ENCODE data around the gene IL19.
"Not testable (repeated sequence)": the region's sequence is repeated elsewhere in the genome, so short reads cannot be mapped to it uniquely, and the experiment has no call there.

Gene IL19

GRCh38 chr1:206757524-206758266, 12.9 kb upstream of the IL19 start:
- no peaks in the 10 kb centered on the region for H3K79me2 ChIP-seq (ENCODE audit: insufficient read depth, low read length)
- peak overlapping the region; percentile 46 for H2AFZ ChIP-seq (ENCODE audit: low read depth, low read length)
- H3K27me3 ChIP-seq (ENCODE audit: insufficient read depth, low read length, poor library complexity), result no peaks in the 10 kb centered on the region
- H3K9ac ChIP-seq (ENCODE audit: low read depth, low read length), result peak overlapping the region; percentile 67
- no peaks in the 10 kb centered on the region for H4K20me1 ChIP-seq (ENCODE audit: insufficient read depth, low read length)
- H3K9me3 ChIP-seq (ENCODE audit: insufficient read depth, low read length, severe bottlenecking), result no peaks in the 10 kb centered on the region
- peak; percentile 71 for DNase-seq
- peak; percentile 95 for ATAC-seq (ENCODE audit: insufficient read depth, low read depth)
- peak overlapping the region in 1 of 2 experiments; percentile 38; a peak in 3 of 4 replicates for H3K4me3 ChIP-seq (ENCODE audit: low read depth in 1 of 2, low read length in 2 of 2)
- TF ChIP-seq EZH2 (IDR thresholded peaks at IDR 0.05; ENCODE audit: borderline replicate concordance, low read depth, low read length, severe bottlenecking) (no peak), CTCF (IDR thresholded peaks at IDR 0.05; ENCODE audit: borderline replicate concordance, extremely low read depth, low read length, poor library complexity, severe bottlenecking) (no peak)
- H3K36me3 ChIP-seq (ENCODE audit: insufficient read depth, low read length), result no peaks in the 10 kb centered on the region
- peak overlapping the region; percentile 53 for H3K4me2 ChIP-seq (ENCODE audit: insufficient read depth, low read length)
- peaks cover 39% of the 10 kb centered on the region for H3K4me1 ChIP-seq (ENCODE audit: insufficient read depth, low read length)
- peak overlapping the region; percentile 97 for H3K27ac ChIP-seq (ENCODE audit: low read length)

GRCh38 chr1:206760590-206760989, 10.0 kb upstream of the IL19 start:
- Histone ChIP-seq H3K27me3 (ENCODE audit: insufficient read depth, low read length, poor library complexity) (no peaks in the 10 kb centered on the region), H4K20me1 (ENCODE audit: insufficient read depth, low read length) (no peaks in the 10 kb centered on the region), H3K9me3 (ENCODE audit: insufficient read depth, low read length, severe bottlenecking) (no peaks in the 10 kb centered on the region), H3K36me3 (ENCODE audit: insufficient read depth, low read length) (no peaks in the 10 kb centered on the region), H3K4me2 (ENCODE audit: insufficient read depth, low read length) (no peak overlapping the region), H2AFZ (ENCODE audit: low read depth, low read length) (no peak overlapping the region), H3K27ac (ENCODE audit: low read length) (no peak overlapping the region; the same call in 1 of the 2 replicates), H3K9ac (ENCODE audit: low read depth, low read length) (no peak overlapping the region), H3K4me1 (ENCODE audit: insufficient read depth, low read length) (peaks cover 55% of the 10 kb centered on the region), H3K79me2 (ENCODE audit: insufficient read depth, low read length) (no peaks in the 10 kb centered on the region), H3K4me3 (ENCODE audit: low read depth in 1 of 2, low read length in 2 of 2) (no peak overlapping the region)
- no peak for TF ChIP-seq EZH2 (IDR thresholded peaks at IDR 0.05; ENCODE audit: borderline replicate concordance, low read depth, low read length, severe bottlenecking)
- TF ChIP-seq CTCF (IDR thresholded peaks at IDR 0.05; ENCODE audit: borderline replicate concordance, extremely low read depth, low read length, poor library complexity, severe bottlenecking), result no peak
- no peak for ATAC-seq (ENCODE audit: insufficient read depth, low read depth)
- no peak for DNase-seq

- no peaks in the 10 kb centered on the region for H3K79me2 ChIP-seq (ENCODE audit: insufficient read depth, low read length)
- no peak for ATAC-seq (ENCODE audit: insufficient read depth, low read depth)
- peaks cover 56% of the 10 kb centered on the region for H3K4me1 ChIP-seq (ENCODE audit: insufficient read depth, low read length)
- H3K4me2 ChIP-seq (ENCODE audit: insufficient read depth, low read length), result no peak overlapping the region
- no peak overlapping the region for H3K4me3 ChIP-seq (ENCODE audit: low read depth in 1 of 2, low read length in 2 of 2)
- peak overlapping the region; percentile 16; the same call in 1 of the 2 replicates for H3K27ac ChIP-seq (ENCODE audit: low read length)
- no peaks in the 10 kb centered on the region for H3K9me3 ChIP-seq (ENCODE audit: insufficient read depth, low read length, severe bottlenecking)
- H3K36me3 ChIP-seq (ENCODE audit: insufficient read depth, low read length), result no peaks in the 10 kb centered on the region
- no peak overlapping the region for H3K9ac ChIP-seq (ENCODE audit: low read depth, low read length)
- H2AFZ ChIP-seq (ENCODE audit: low read depth, low read length), result no peak overlapping the region
- no peaks in the 10 kb centered on the region for H3K27me3 ChIP-seq (ENCODE audit: insufficient read depth, low read length, poor library complexity)
- DNase-seq, result no peak
- no peaks in the 10 kb centered on the region for H4K20me1 ChIP-seq (ENCODE audit: insufficient read depth, low read length)
- no peak for TF ChIP-seq EZH2 (IDR thresholded peaks at IDR 0.05; ENCODE audit: borderline replicate concordance, low read depth, low read length, severe bottlenecking)
- TF ChIP-seq CTCF (IDR thresholded peaks at IDR 0.05; ENCODE audit: borderline replicate concordance, extremely low read depth, low read length, poor library complexity, severe bottlenecking), result no peak
Observed at GRCh38 chr1:206761159-206761768, 9.3 kb upstream of the IL19 start.

GRCh38 chr1:206762741-206763364, 7.7 kb upstream of the IL19 start:
- H3K27ac ChIP-seq (ENCODE audit: low read length); H3K4me2 ChIP-seq (ENCODE audit: insufficient read depth, low read length); H3K4me3 ChIP-seq (ENCODE audit: low read depth in 1 of 2, low read length in 2 of 2); H3K9ac ChIP-seq (ENCODE audit: low read depth, low read length); H4K20me1 ChIP-seq (ENCODE audit: insufficient read depth, low read length); H2AFZ ChIP-seq (ENCODE audit: low read depth, low read length); H3K79me2 ChIP-seq (ENCODE audit: insufficient read depth, low read length); H3K9me3 ChIP-seq (ENCODE audit: insufficient read depth, low read length, severe bottlenecking); ATAC-seq (ENCODE audit: insufficient read depth, low read depth); H3K27me3 ChIP-seq (ENCODE audit: insufficient read depth, low read length, poor library complexity); DNase-seq; H3K36me3 ChIP-seq (ENCODE audit: insufficient read depth, low read length): not testable (repeated sequence)
- H3K4me1 ChIP-seq (ENCODE audit: insufficient read depth, low read length), result peaks cover 56% of the 10 kb centered on the region

- not testable (repeated sequence) for H4K20me1 ChIP-seq (ENCODE audit: insufficient read depth, low read length); H3K9ac ChIP-seq (ENCODE audit: low read depth, low read length); H3K79me2 ChIP-seq (ENCODE audit: insufficient read depth, low read length); ATAC-seq (ENCODE audit: insufficient read depth, low read depth); DNase-seq; H3K4me3 ChIP-seq (ENCODE audit: low read depth in 1 of 2, low read length in 2 of 2); H3K9me3 ChIP-seq (ENCODE audit: insufficient read depth, low read length, severe bottlenecking); H3K36me3 ChIP-seq (ENCODE audit: insufficient read depth, low read length); H2AFZ ChIP-seq (ENCODE audit: low read depth, low read length); H3K27me3 ChIP-seq (ENCODE audit: insufficient read depth, low read length, poor library complexity)
- peaks cover 70% of the 10 kb centered on the region for H3K4me1 ChIP-seq (ENCODE audit: insufficient read depth, low read length)
- H3K27ac ChIP-seq (ENCODE audit: low read length), result peak overlapping the region; percentile 72
- peak overlapping the region; percentile 36; the same call in 1 of the 2 replicates for H3K4me2 ChIP-seq (ENCODE audit: insufficient read depth, low read length)
Observed at GRCh38 chr1:206765771-206766170, 4.8 kb upstream of the IL19 start.
